ENCODE results near the gene CBLB.

CBLB gene

GRCh38 chr3:105755121-105755886 lies 113.5 kb downstream of the CBLB start:
- H3K9me3 ChIP-seq (ENCODE audit: insufficient read depth, low read length), result 0 out of 2 replicates have a peak, but pooled peaks cover 11% of the 10 kb centered on the region
- peaks cover 16% of the 10 kb centered on the region for H3K36me3 ChIP-seq (replicated peaks; ENCODE audit: low read depth, low read length)
- no peaks in the 10 kb centered on the region for H3K79me2 ChIP-seq (ENCODE audit: low read length)
- H3K27me3 ChIP-seq (ENCODE audit: low read depth, low read length), result no peaks in the 10 kb centered on the region
- no peak for TF ChIP-seq EZH2phosphoT487 (IDR thresholded peaks at IDR 0.05; ENCODE audit: low read depth)
- TF ChIP-seq, protein P1, sequence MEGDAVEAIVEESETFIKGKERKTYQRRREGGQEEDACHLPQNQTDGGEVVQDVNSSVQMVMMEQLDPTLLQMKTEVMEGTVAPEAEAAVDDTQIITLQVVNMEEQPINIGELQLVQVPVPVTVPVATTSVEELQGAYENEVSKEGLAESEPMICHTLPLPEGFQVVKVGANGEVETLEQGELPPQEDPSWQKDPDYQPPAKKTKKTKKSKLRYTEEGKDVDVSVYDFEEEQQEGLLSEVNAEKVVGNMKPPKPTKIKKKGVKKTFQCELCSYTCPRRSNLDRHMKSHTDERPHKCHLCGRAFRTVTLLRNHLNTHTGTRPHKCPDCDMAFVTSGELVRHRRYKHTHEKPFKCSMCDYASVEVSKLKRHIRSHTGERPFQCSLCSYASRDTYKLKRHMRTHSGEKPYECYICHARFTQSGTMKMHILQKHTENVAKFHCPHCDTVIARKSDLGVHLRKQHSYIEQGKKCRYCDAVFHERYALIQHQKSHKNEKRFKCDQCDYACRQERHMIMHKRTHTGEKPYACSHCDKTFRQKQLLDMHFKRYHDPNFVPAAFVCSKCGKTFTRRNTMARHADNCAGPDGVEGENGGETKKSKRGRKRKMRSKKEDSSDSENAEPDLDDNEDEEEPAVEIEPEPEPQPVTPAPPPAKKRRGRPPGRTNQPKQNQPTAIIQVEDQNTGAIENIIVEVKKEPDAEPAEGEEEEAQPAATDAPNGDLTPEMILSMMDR (IDR thresholded peaks at IDR 0.05; ENCODE audit: low read depth, low read length), result no peak
- peaks cover 8% of the 10 kb centered on the region; the same call in 1 of the 2 replicates for H3K4me1 ChIP-seq (ENCODE audit: low read length)
- no peaks in the 10 kb centered on the region for H4K20me1 ChIP-seq (ENCODE audit: insufficient read depth, low read length)
- no peak overlapping the region for H3K4me2 ChIP-seq (ENCODE audit: low read length)
- H2AFZ ChIP-seq (ENCODE audit: low read depth, low read length), result no peak overlapping the region
- H3K4me3 ChIP-seq (ENCODE audit: low read length), result no peak overlapping the region
- no peak overlapping the region for H3K9ac ChIP-seq (ENCODE audit: low read length)
- H3K27ac ChIP-seq (ENCODE audit: low read length), result no peak overlapping the region

DNA sequence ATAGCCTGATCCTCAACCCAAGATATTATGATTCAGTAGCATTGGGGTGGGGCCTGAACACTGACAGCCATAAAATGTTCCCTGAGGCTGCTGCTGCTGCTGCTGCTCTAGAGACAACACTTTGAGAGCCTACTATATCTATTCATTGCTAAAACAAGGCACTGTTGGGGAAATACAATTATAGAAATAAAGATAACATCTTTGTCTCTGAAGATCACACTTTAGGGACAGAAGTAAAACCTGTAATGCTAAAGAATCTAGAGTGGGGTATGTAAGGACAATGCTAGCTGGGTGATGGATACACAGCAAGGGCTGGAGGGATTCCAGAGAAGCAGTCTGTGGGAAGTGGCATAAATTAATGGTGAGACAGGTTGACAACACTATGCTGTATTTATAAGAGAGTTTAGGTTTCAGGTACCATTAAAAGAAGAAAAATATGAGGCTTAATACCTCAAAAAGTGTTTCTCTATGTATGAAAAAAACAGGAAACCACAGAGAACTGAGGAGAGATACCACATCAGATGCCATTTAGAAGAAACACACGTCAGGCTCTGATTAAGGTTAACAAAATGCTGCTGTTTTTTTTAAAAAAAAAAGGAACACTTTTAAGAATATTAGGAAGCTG lies 115.9 kb downstream of the CBLB start:
- Histone ChIP-seq H3K9ac (ENCODE audit: low read length) (no peak overlapping the region), H2AFZ (ENCODE audit: low read depth, low read length) (no peak overlapping the region), H3K4me3 (ENCODE audit: low read length) (no peak overlapping the region), H3K27ac (ENCODE audit: low read length) (no peak overlapping the region), H3K79me2 (ENCODE audit: low read length) (no peaks in the 10 kb centered on the region), H3K27me3 (ENCODE audit: low read depth, low read length) (no peaks in the 10 kb centered on the region), H3K9me3 (ENCODE audit: insufficient read depth, low read length) (no peaks in the 10 kb centered on the region), H4K20me1 (ENCODE audit: insufficient read depth, low read length) (no peaks in the 10 kb centered on the region), H3K4me2 (ENCODE audit: low read length) (no peak overlapping the region), H3K36me3 (replicated peaks; ENCODE audit: low read depth, low read length) (no peaks in the 10 kb centered on the region), H3K4me1 (ENCODE audit: low read length) (peaks cover 8% of the 10 kb centered on the region; the same call in 1 of the 2 replicates)
- TF ChIP-seq EZH2phosphoT487 (IDR thresholded peaks at IDR 0.05; ENCODE audit: low read depth), result no peak
- TF ChIP-seq, protein P1 (IDR thresholded peaks at IDR 0.05; ENCODE audit: low read depth, low read length), result no peak

GRCh38 chr3:105747696-105748095 lies 121.1 kb downstream of the CBLB start:
- H3K9ac ChIP-seq (ENCODE audit: low read length), result no peak overlapping the region
- H3K4me3 ChIP-seq (ENCODE audit: low read length), result no peak overlapping the region
- TF ChIP-seq, protein P1 (IDR thresholded peaks at IDR 0.05; ENCODE audit: low read depth, low read length), result no peak
- no peak for TF ChIP-seq EZH2phosphoT487 (IDR thresholded peaks at IDR 0.05; ENCODE audit: low read depth)
- H3K4me2 ChIP-seq (ENCODE audit: low read length), result no peak overlapping the region
- peaks cover 27% of the 10 kb centered on the region for H3K4me1 ChIP-seq (ENCODE audit: low read length)
- H3K9me3 ChIP-seq (ENCODE audit: insufficient read depth, low read length), result no peaks in the 10 kb centered on the region
- no peak overlapping the region for H2AFZ ChIP-seq (ENCODE audit: low read depth, low read length)
- H4K20me1 ChIP-seq (ENCODE audit: insufficient read depth, low read length), result no peaks in the 10 kb centered on the region
- H3K36me3 ChIP-seq (replicated peaks; ENCODE audit: low read depth, low read length), result peaks cover 2% of the 10 kb centered on the region
- H3K27me3 ChIP-seq (ENCODE audit: low read depth, low read length), result no peaks in the 10 kb centered on the region
- H3K27ac ChIP-seq (ENCODE audit: low read length), result no peak overlapping the region
- H3K79me2 ChIP-seq (ENCODE audit: low read length), result no peaks in the 10 kb centered on the region

GRCh38 chr3:105747060-105747541 lies 121.7 kb downstream of the CBLB start:
- no peaks in the 10 kb centered on the region for H4K20me1 ChIP-seq (ENCODE audit: insufficient read depth, low read length)
- H3K9ac ChIP-seq (ENCODE audit: low read length), result no peak overlapping the region
- H2AFZ ChIP-seq (ENCODE audit: low read depth, low read length), result no peak overlapping the region
- no peak overlapping the region; the same call in 1 of the 2 replicates for H3K4me2 ChIP-seq (ENCODE audit: low read length)
- H3K4me3 ChIP-seq (ENCODE audit: low read length), result no peak overlapping the region
- TF ChIP-seq, protein P1 (IDR thresholded peaks at IDR 0.05; ENCODE audit: low read depth, low read length), result no peak
- no peak for TF ChIP-seq EZH2phosphoT487 (IDR thresholded peaks at IDR 0.05; ENCODE audit: low read depth)
- H3K4me1 ChIP-seq (ENCODE audit: low read length), result peaks cover 26% of the 10 kb centered on the region
- no peaks in the 10 kb centered on the region for H3K27me3 ChIP-seq (ENCODE audit: low read depth, low read length)
- no peaks in the 10 kb centered on the region for H3K9me3 ChIP-seq (ENCODE audit: insufficient read depth, low read length)
- H3K27ac ChIP-seq (ENCODE audit: low read length), result no peak overlapping the region
- no peaks in the 10 kb centered on the region for H3K79me2 ChIP-seq (ENCODE audit: low read length)
- H3K36me3 ChIP-seq (replicated peaks; ENCODE audit: low read depth, low read length), result peaks cover 2% of the 10 kb centered on the region

Data from OCI-LY3 (cell line).